Activated T-helper 17 cell treated with anti-CD3 and anti-CD28 coated beads, Interleukin-2, amount 50 U/mL, for 72 hours (primary cell): Measurements from ENCODE around the gene SLC16A13. TPM values are rescaled to one million over a fixed set of nuclear protein-coding genes. Genes with fewer than 3 reads are reported as not detected.

Source experiments
- ATAC-seq: fragments of 150-1000 bp; cut with Tn5 transposase; replicated peaks from 2 replicates; pipeline ENCODE4 v1.10.0; 2021; ENCODE audit warnings: mild to moderate bottlenecking, moderate library complexity
- H3K27ac Mint-ChIP-seq: one replicate; pipeline ENCODE4 v1.8.0; 2022; ENCODE audit warnings: mixed read lengths
- H3K27me3 Mint-ChIP-seq: one replicate; pipeline ENCODE4 v1.8.0; 2022; ENCODE audit warnings: mixed read lengths
- H3K36me3 Mint-ChIP-seq: one replicate; pipeline ENCODE4 v1.8.0; 2022; ENCODE audit warnings: low read depth, mild to moderate bottlenecking, mixed read lengths
- H3K4me1 Mint-ChIP-seq: one replicate; pipeline ENCODE4 v1.8.0; 2022; ENCODE audit warnings: mixed read lengths
- H3K4me3 Mint-ChIP-seq: one replicate; pipeline ENCODE4 v1.8.0; 2022; ENCODE audit warnings: mild to moderate bottlenecking, mixed read lengths
- H3K9me3 Mint-ChIP-seq: one replicate; pipeline ENCODE4 v1.8.0; 2022; ENCODE audit warnings: mixed read lengths
- total RNA-seq, 2 donors: library from RNA; stranded (reverse); gene quantifications; one replicate each; pipeline ENCODE4 v1.2.3, GENCODE V29; 2022

SLC16A13 gene
- total RNA-seq, 2 donors from 2014 or later: 10.7 to 11.8 TPM

- Mint-ChIP-seq H3K27ac (no peak overlapping the region), H3K9me3 (no peaks in the 10 kb centered on the region), H3K27me3 (no peaks in the 10 kb centered on the region), H3K4me3 (no peak overlapping the region), H3K4me1 (peaks cover 21% of the 10 kb centered on the region), H3K36me3 (peaks cover 34% of the 10 kb centered on the region)
- no peak for ATAC-seq
Observed at GRCh38 chr17:7019367-7019766, 16.4 kb upstream of the SLC16A13 start.

- ATAC-seq: no peak
- H3K4me1 Mint-ChIP-seq: peaks cover 21% of the 10 kb centered on the region
- no peaks in the 10 kb centered on the region for H3K27me3 Mint-ChIP-seq
- H3K36me3 Mint-ChIP-seq: peaks cover 30% of the 10 kb centered on the region
- H3K4me3 Mint-ChIP-seq: no peak overlapping the region
- H3K27ac Mint-ChIP-seq: no peak overlapping the region
- H3K9me3 Mint-ChIP-seq: no peaks in the 10 kb centered on the region
Observed at GRCh38 chr17:7019839-7020519, 15.8 kb upstream of the SLC16A13 start.

GRCh38 chr17:7020894-7021664, 14.7 kb upstream of the SLC16A13 start:
- ATAC-seq: no peak
- Mint-ChIP-seq H3K36me3 (peaks cover 19% of the 10 kb centered on the region), H3K4me3 (peak overlapping the region; percentile 87), H3K9me3 (no peaks in the 10 kb centered on the region), H3K27ac (peak overlapping the region; percentile 46), H3K4me1 (peaks cover 21% of the 10 kb centered on the region), H3K27me3 (no peaks in the 10 kb centered on the region)

DNA sequence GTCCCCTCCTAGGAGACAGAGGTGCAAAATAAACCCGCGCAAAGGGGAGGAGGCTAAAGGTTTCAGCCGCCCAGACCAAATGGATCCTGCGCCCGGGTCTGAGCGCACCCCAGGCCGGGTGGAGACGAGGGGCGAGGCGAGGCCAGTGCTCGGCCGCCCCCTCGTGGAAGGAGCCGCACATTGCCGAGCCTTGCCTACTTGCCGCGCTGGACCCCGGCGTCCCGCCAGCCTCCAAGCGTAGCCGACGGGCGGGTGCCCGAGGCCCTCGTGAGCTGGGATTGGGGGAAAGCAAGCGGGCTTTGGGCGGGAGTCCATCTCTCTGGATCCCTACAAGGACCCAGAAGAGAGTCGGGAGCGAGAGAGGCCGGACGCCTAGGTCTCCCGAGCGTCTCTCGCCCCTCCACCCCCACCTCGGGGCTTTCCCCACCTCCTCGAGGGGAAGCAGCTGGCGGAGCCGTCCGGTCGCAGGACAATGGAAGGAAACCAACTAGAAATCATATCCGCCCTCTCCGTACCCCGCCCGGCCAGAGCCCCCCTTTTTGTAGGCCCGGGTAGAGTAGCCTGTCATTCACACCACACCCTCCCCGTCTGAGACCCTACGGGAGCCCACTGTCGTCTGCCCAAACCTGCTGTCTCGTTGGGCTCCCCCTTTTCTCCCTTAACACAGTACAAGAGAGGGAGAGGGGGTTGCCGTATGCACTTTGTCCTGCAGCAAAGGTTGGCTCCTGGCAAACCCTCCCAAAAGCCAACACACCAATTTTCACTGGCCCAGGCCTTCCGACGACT, 13.6 kb upstream of the SLC16A13 start:
- Mint-ChIP-seq H3K36me3 (peaks cover 8% of the 10 kb centered on the region), H3K4me1 (peaks cover 21% of the 10 kb centered on the region), H3K27ac (peak overlapping the region; percentile 90), H3K4me3 (peak overlapping the region; percentile 87), H3K27me3 (no peaks in the 10 kb centered on the region), H3K9me3 (no peaks in the 10 kb centered on the region)
- ATAC-seq: peak; percentile 83

GRCh38 chr17:7022781-7023571, 12.8 kb upstream of the SLC16A13 start, which contains the start of gene BCL6B:
Gene BCL6B, plus strand, starts transcription at chr17:7023050. Its CDS starts 622 bp downstream, at chr17:7023672.
- H3K4me1 Mint-ChIP-seq: peaks cover 15% of the 10 kb centered on the region
- peaks cover under 1% of the 10 kb centered on the region for H3K36me3 Mint-ChIP-seq
- H3K27ac Mint-ChIP-seq: peak within 1 kb of the TSS; percentile 90
- H3K27me3 Mint-ChIP-seq: no peaks in the 10 kb centered on the region
- peak within 1 kb of the TSS; percentile 87 for H3K4me3 Mint-ChIP-seq
- H3K9me3 Mint-ChIP-seq: no peaks in the 10 kb centered on the region
- no peak for ATAC-seq

DNA sequence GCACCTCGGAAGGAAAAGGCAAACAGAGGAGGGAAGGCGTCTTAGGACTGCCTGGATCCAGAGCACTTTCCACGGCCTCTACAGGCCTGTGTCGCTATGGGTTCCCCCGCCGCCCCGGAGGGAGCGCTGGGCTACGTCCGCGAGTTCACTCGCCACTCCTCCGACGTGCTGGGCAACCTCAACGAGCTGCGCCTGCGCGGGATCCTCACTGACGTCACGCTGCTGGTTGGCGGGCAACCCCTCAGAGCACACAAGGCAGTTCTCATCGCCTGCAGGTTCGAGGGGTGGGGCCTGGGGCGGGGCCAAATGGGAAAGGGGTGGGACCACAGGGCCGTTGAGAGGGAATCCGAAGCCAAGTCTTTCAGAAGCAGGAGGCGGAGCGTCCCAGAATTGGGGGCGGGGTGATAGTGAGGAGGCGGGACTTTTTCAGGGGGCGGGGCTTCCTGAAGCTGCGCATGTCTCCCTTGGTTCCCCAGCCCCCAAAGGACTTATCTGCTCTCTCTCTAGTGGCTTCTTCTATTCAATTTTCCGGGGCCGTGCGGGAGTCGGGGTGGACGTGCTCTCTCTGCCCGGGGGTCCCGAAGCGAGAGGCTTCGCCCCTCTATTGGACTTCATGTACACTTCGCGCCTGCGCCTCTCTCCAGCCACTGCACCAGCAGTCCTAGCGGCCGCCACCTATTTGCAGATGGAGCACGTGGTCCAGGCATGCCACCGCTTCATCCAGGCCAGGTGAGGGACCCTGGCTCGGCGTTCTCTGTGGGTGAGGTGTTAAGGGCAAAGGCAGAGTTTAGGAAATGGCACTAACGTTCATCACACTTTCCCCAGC, 12.0 kb upstream of the SLC16A13 start:
- H3K27ac Mint-ChIP-seq: peak overlapping the region; percentile 90
- no peaks in the 10 kb centered on the region for H3K36me3 Mint-ChIP-seq
- no peaks in the 10 kb centered on the region for H3K9me3 Mint-ChIP-seq
- no peaks in the 10 kb centered on the region for H3K27me3 Mint-ChIP-seq
- peak overlapping the region; percentile 87 for H3K4me3 Mint-ChIP-seq
- peaks cover 17% of the 10 kb centered on the region for H3K4me1 Mint-ChIP-seq
- ATAC-seq: peak; percentile 81

GRCh38 chr17:7024402-7024785, 11.4 kb upstream of the SLC16A13 start:
- H3K9me3 Mint-ChIP-seq: no peaks in the 10 kb centered on the region
- H3K4me1 Mint-ChIP-seq: peaks cover 21% of the 10 kb centered on the region
- H3K36me3 Mint-ChIP-seq: no peaks in the 10 kb centered on the region
- peak overlapping the region; percentile 87 for H3K4me3 Mint-ChIP-seq
- H3K27me3 Mint-ChIP-seq: no peaks in the 10 kb centered on the region
- no peak for ATAC-seq
- no peak overlapping the region for H3K27ac Mint-ChIP-seq

- ATAC-seq: no peak
- Mint-ChIP-seq H3K27me3 (no peaks in the 10 kb centered on the region), H3K27ac (no peak overlapping the region), H3K4me1 (peaks cover 30% of the 10 kb centered on the region), H3K36me3 (no peaks in the 10 kb centered on the region), H3K9me3 (no peaks in the 10 kb centered on the region), H3K4me3 (no peak overlapping the region)
Observed at GRCh38 chr17:7025245-7025644, 10.6 kb upstream of the SLC16A13 start.

GRCh38 chr17:7026471-7027115, 9.2 kb upstream of the SLC16A13 start:
- Mint-ChIP-seq H3K27me3 (no peaks in the 10 kb centered on the region), H3K9me3 (no peaks in the 10 kb centered on the region), H3K27ac (no peak overlapping the region), H3K4me3 (no peak overlapping the region), H3K36me3 (no peaks in the 10 kb centered on the region), H3K4me1 (peaks cover 35% of the 10 kb centered on the region)
- ATAC-seq: no peak

DNA sequence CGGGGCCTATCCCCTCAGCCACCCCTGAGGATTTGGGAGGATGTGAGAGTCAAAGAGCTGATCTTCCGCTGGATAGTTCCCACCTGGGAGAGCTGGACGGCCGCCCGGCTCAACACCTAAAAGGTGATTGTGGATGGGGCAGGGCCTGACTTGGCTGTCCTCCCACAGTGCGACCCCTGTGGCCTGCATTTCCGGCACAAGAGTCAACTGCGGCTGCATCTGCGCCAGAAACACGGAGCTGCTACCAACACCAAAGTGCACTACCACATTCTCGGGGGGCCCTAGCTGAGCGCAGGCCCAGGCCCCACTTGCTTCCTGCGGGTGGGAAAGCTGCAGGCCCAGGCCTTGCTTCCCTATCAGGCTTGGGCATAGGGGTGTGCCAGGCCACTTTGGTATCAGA, 8.5 kb upstream of the SLC16A13 start:
- Mint-ChIP-seq H3K36me3 (no peaks in the 10 kb centered on the region), H3K27me3 (no peaks in the 10 kb centered on the region), H3K27ac (no peak overlapping the region), H3K4me3 (no peak overlapping the region), H3K9me3 (no peaks in the 10 kb centered on the region), H3K4me1 (peaks cover 37% of the 10 kb centered on the region)
- no peak for ATAC-seq

GRCh38 chr17:7029096-7029495, 6.7 kb upstream of the SLC16A13 start:
- Mint-ChIP-seq H3K27ac (peak overlapping the region; percentile 74), H3K4me1 (peaks cover 29% of the 10 kb centered on the region), H3K36me3 (no peaks in the 10 kb centered on the region), H3K4me3 (peak overlapping the region; percentile 65), H3K27me3 (no peaks in the 10 kb centered on the region), H3K9me3 (no peaks in the 10 kb centered on the region)
- no peak for ATAC-seq

DNA sequence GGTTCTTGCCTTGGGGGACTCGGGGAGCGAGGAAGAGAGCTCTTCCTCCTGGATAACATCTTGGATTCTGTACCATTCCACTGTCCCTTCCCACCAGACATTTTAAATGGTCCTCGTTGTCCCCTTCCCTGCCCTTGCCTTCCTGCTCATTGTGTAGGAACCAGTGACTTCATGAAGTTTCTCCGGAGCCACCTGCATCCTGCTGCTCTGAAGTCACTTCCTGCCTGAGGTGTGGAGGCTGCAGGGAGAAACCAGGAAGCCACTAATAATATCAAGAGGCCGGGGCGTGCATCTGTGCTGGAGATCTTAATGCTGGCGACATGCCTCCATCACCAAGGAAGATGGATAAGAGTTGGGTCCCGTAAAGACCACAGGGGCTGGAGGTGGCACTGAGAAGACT, 6.2 kb upstream of the SLC16A13 start:
- Mint-ChIP-seq H3K4me3 (peak overlapping the region; percentile 65), H3K4me1 (peaks cover 32% of the 10 kb centered on the region), H3K9me3 (no peaks in the 10 kb centered on the region), H3K27me3 (no peaks in the 10 kb centered on the region), H3K27ac (peak overlapping the region; percentile 74), H3K36me3 (no peaks in the 10 kb centered on the region)
- ATAC-seq: peak; percentile 98
